Measurements from ENCODE around the gene FSCB.

- TF ChIP-seq CTCF (IDR thresholded peaks at IDR 0.05) (no peak), POLR2A (IDR thresholded peaks at IDR 0.05) (no peak)
Observed at GRCh38 chr14:44490966-44491365, 16.1 kb downstream of the FSCB start.

Measured in adrenal gland (tissue), 5 donors.